ENCODE data around the gene SP2. TPM values are rescaled to one million over a fixed set of nuclear protein-coding genes. Genes with fewer than 3 reads are reported as not detected.

The SP2 gene
- total and polyA plus RNA-seq, 2 of the 13 experiments (the other 11 are each of a cell fraction or from before 2014, with no cell fraction given), result 1.4 to 4.8 TPM

DNA sequence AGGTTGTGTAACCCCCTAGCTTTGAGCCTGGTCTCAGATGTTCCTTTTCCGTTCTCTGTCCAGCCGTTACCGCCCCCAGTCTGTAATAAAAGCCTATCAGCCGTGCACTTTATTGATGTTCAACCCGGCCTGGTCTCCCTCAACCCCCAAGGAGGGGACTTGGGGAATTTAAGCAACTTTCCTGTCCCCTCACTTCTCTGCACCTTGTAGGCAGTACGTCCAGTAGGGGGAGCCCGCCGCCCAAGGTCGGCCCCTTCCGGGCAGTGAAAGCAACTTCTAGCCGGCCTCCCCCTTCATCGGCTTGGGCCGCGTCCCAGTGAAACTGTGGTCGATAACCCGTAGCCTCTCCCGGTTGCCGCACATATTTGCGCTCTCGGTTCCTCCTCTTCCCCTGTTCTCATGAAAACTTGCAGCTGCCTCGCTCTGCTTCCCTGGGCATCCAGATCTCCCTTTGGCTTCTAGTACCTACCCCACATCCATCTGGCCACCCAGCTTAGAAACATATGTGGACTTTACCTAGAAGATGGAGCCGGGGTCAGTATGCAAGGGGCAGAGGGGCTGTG lies 53.2 kb downstream of the SP2 start (continued):
- TF ChIP-seq TFE3 (CRISPR knock-in tag; IDR thresholded peaks at IDR 0.05), result no peak; the same call in 1 of the 2 replicates
- TF ChIP-seq ZNF382 (CRISPR knock-in tag; IDR thresholded peaks at IDR 0.05; ENCODE audit: borderline replicate concordance), result no peak
- peak in 1 of 2 experiments; percentile 37; a peak in 1 of 4 replicates for TF ChIP-seq EP300 (IDR thresholded peaks at IDR 0.05; ENCODE audit: low read depth in 2 of 2, low read length in 2 of 2)
- TF ChIP-seq EP300 (CRISPR knock-in tag; IDR thresholded peaks at IDR 0.05; ENCODE audit: borderline replicate concordance), result no peak
- peak; percentile 80; the same call in 1 of the 2 replicates for TF ChIP-seq THAP7 (CRISPR knock-in tag; IDR thresholded peaks at IDR 0.05)
- TF ChIP-seq BHLHE40 (IDR thresholded peaks at IDR 0.05; ENCODE audit: low read length), result no peak
- TF ChIP-seq HNF1A (IDR thresholded peaks at IDR 0.05; ENCODE audit: low read depth), result peak; percentile 48; the same call in 1 of the 2 replicates
- TF ChIP-seq HNF1A (CRISPR knock-in tag; IDR thresholded peaks at IDR 0.05; ENCODE audit: borderline replicate concordance), result no peak
- peak; percentile 49; the same call in 1 of the 2 replicates for TF ChIP-seq ZMYM3 (CRISPR knock-in tag; IDR thresholded peaks at IDR 0.05)
- TF ChIP-seq, protein P1, sequence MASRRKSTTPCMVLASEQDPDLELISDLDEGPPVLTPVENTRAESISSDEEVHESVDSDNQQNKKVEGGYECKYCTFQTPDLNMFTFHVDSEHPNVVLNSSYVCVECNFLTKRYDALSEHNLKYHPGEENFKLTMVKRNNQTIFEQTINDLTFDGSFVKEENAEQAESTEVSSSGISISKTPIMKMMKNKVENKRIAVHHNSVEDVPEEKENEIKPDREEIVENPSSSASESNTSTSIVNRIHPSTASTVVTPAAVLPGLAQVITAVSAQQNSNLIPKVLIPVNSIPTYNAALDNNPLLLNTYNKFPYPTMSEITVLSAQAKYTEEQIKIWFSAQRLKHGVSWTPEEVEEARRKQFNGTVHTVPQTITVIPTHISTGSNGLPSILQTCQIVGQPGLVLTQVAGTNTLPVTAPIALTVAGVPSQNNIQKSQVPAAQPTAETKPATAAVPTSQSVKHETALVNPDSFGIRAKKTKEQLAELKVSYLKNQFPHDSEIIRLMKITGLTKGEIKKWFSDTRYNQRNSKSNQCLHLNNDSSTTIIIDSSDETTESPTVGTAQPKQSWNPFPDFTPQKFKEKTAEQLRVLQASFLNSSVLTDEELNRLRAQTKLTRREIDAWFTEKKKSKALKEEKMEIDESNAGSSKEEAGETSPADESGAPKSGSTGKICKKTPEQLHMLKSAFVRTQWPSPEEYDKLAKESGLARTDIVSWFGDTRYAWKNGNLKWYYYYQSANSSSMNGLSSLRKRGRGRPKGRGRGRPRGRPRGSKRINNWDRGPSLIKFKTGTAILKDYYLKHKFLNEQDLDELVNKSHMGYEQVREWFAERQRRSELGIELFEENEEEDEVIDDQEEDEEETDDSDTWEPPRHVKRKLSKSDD (CRISPR knock-in tag; IDR thresholded peaks at IDR 0.05; ENCODE audit: low read depth), result peak; percentile 53
- no peak for TF ChIP-seq EZH2 (conservative IDR thresholded peaks at IDR 0.05; ENCODE audit: low read depth, low read length)
- TF ChIP-seq BCL6 (CRISPR knock-in tag; IDR thresholded peaks at IDR 0.05), result 0 out of 2 replicates have a peak, but pooled peaks have one; percentile 12
- TF ChIP-seq ZNF709 (CRISPR knock-in tag; IDR thresholded peaks at IDR 0.05), result no peak; the same call in 1 of the 2 replicates
- TF ChIP-seq GABPA (IDR thresholded peaks at IDR 0.05; ENCODE audit: low read depth, low read length), result no peak
- no peak; the same call in 1 of the 2 replicates for TF ChIP-seq GABPA (CRISPR knock-in tag; IDR thresholded peaks at IDR 0.05; ENCODE audit: low read depth)

Data from HepG2 (cell line).